Neural cell (in vitro differentiated cells): ENCODE measurements around the gene SLC9A6. TPM values are rescaled to one million over a fixed set of nuclear protein-coding genes. Genes with fewer than 3 reads are reported as not detected.

ENCODE experiments used
- H2AFZ ChIP-seq: fragments of 200-600, 300-800 bp; sonication (generic), shearing (Covaris generic); 2 replicates; pipeline ENCODE4 v1.6.0; 2014; ENCODE audit warnings: low read depth, mild to moderate bottlenecking, antibody characterized with exemption, low read length, moderate library complexity
- H3F3A ChIP-seq: fragments of 200-600 bp; shearing (Covaris generic); 2 replicates; pipeline ENCODE4 v1.6.1; 2016; ENCODE audit warnings: mild to moderate bottlenecking, moderate library complexity, mixed read lengths, antibody characterized with exemption, low read length; ENCODE audit not compliant: insufficient read depth, poor library complexity, severe bottlenecking
- H3K27ac ChIP-seq: fragments of 200-600, 300-800 bp; sonication (generic), shearing (Covaris generic); 2 replicates; pipeline ENCODE4 v1.5.1; 2014; ENCODE audit warnings: mild to moderate bottlenecking, low read length, moderate library complexity
- H3K27me3 ChIP-seq: fragments of 300-800, 200-600 bp; sonication (generic), shearing (Covaris generic); 2 replicates; pipeline ENCODE4 v1.6.0; 2014; ENCODE audit warnings: mild to moderate bottlenecking, low read depth, low read length, moderate library complexity; ENCODE audit not compliant: insufficient read depth
- H3K36me3 ChIP-seq: fragments of 300-800, 200-600 bp; sonication (generic), shearing (Covaris generic); 2 replicates; pipeline ENCODE4 v1.5.1; 2014; ENCODE audit warnings: mild to moderate bottlenecking, antibody characterized with exemption, low read length, moderate library complexity; ENCODE audit not compliant: insufficient read depth
- H3K4me2 ChIP-seq: fragments of 300-800, 200-600 bp; sonication (generic), shearing (Covaris generic); 2 replicates; pipeline ENCODE4 v1.6.0; 2014; ENCODE audit warnings: mild to moderate bottlenecking, low read length
- H3K4me3 ChIP-seq: fragments of 300-800, 200-600 bp; sonication (generic), shearing (Covaris generic); 2 replicates; pipeline ENCODE4 v1.5.1; 2014; ENCODE audit warnings: mild to moderate bottlenecking, low read length, moderate library complexity
- H3K79me2 ChIP-seq: fragments of 200-600 bp; shearing (Covaris generic); replicated peaks from 2 replicates; pipeline ENCODE4 v1.6.0; 2014; ENCODE audit warnings: mild to moderate bottlenecking, low read length, moderate library complexity; ENCODE audit not compliant: insufficient read depth
- H3K9ac ChIP-seq: fragments of 300-800, 200-600 bp; sonication (generic), shearing (Covaris generic); 2 replicates; pipeline ENCODE4 v1.6.1; 2016; ENCODE audit warnings: mild to moderate bottlenecking, low read length, mixed read lengths
- H3K9me2 ChIP-seq: fragments of 200-600 bp; shearing (Covaris generic); 2 replicates; pipeline ENCODE4 v1.6.1; 2016; ENCODE audit warnings: mild to moderate bottlenecking, low read length, mixed read lengths; ENCODE audit not compliant: insufficient read depth
- H3K9me3 ChIP-seq: fragments of 200-600, 300-800 bp; sonication (generic), shearing (Covaris generic); 2 replicates; pipeline ENCODE4 v1.6.1; 2016; ENCODE audit warnings: mild to moderate bottlenecking, mixed run types, low read length, moderate library complexity, mixed read lengths
- H4K20me1 ChIP-seq: fragments of 200-600 bp; shearing (Covaris generic); 2 replicates; pipeline ENCODE4 v1.6.1; 2016; ENCODE audit warnings: mild to moderate bottlenecking, mixed run types; ENCODE audit not compliant: insufficient read depth
- EP300 ChIP-seq: fragments of 450-650 bp; conservative IDR thresholded peaks from 2 replicates; pipeline ENCODE4 v1.6.1; 2014; ENCODE audit warnings: antibody characterized with exemption, mild to moderate bottlenecking, moderate library complexity; ENCODE audit not compliant: poor library complexity, severe bottlenecking
- EZH2 ChIP-seq: fragments of 200-600, 300-800 bp; shearing (Covaris generic), sonication (generic); IDR thresholded peaks from 2 replicates; pipeline ENCODE4 v1.6.1; 2014; ENCODE audit warnings: antibody characterized with exemption, low read length, borderline replicate concordance, mild to moderate bottlenecking; ENCODE audit not compliant: insufficient read depth, poor library complexity, severe bottlenecking
- MXI1 ChIP-seq: fragments of 450-650 bp; conservative IDR thresholded peaks from 2 replicates; pipeline ENCODE4 v1.6.1; 2014; ENCODE audit warnings: antibody characterized with exemption, mild to moderate bottlenecking; ENCODE audit not compliant: poor library complexity, severe bottlenecking
- POLR2AphosphoS5 ChIP-seq: IDR thresholded peaks from 2 replicates; pipeline ENCODE4 v1.6.1; 2012
- RAD21 ChIP-seq: fragments of 450-650 bp; conservative IDR thresholded peaks from 2 replicates; pipeline ENCODE4 v1.6.1; 2014; ENCODE audit warnings: antibody characterized with exemption, mild to moderate bottlenecking, moderate library complexity
- SMC3 ChIP-seq: fragments of 450-650 bp; conservative IDR thresholded peaks from 2 replicates; pipeline ENCODE4 v1.6.1; 2014; ENCODE audit warnings: antibody characterized with exemption, mild to moderate bottlenecking, moderate library complexity; ENCODE audit not compliant: poor library complexity
- TAF1 ChIP-seq: IDR thresholded peaks from 2 replicates; pipeline ENCODE4 v1.6.1; 2012; ENCODE audit warnings: low read depth
- polyA plus RNA-seq: library from polyadenylated mRNA; depleted of rRNA; stranded (reverse); fragments of >200 nt; gene quantifications from 2 replicates; pipeline ENCODE4 v1.2.3, GENCODE V29; 2014
- TF ChIP-seq, protein P1 (sequence below): fragments of 450-650 bp; IDR thresholded peaks from 2 replicates; pipeline ENCODE4 v1.5.1; 2014; ENCODE audit warnings: antibody characterized with exemption, mild to moderate bottlenecking, moderate library complexity; ENCODE audit not compliant: poor library complexity, severe bottlenecking
- TF ChIP-seq, protein P2 (sequence below): IDR thresholded peaks from 2 replicates; pipeline ENCODE4 v1.6.1; 2012; ENCODE audit warnings: borderline replicate concordance

The SLC9A6 gene
- polyA plus RNA-seq, 1 donor from 2014 or later, result 103 TPM

DNA sequence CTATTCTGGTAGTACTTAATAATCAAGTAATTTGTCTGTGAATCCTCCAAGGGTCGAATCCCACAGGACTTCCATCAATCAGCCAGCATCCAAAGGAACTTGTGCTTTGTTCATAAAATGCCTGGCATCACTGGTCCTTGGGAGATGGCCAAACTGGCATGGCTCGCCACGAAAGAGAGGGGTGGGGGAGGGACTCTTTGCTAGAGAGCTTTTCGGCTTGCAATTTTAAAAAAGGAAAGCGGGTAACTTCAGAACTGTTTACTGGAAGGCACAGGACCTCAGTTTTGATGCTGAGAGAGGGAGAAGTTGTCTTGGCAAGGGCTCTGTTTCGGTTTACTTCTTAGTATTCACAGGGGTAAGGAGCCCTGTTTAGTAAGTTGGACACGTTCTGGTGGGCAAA, 82.7 kb downstream of the SLC9A6 start:
- Histone ChIP-seq H3K9me3 (no peaks in the 10 kb centered on the region), H3K36me3 (no peaks in the 10 kb centered on the region), H3F3A (no peaks in the 10 kb centered on the region), H3K4me3 (no peak overlapping the region), H4K20me1 (no peaks in the 10 kb centered on the region), H3K27me3 (no peaks in the 10 kb centered on the region), H3K79me2 (no peaks in the 10 kb centered on the region), H3K9ac (no peak overlapping the region), H2AFZ (no peak overlapping the region), H3K4me2 (no peak overlapping the region), H3K9me2 (no peaks in the 10 kb centered on the region), H3K27ac (no peak overlapping the region)
- TF ChIP-seq, protein P1, sequence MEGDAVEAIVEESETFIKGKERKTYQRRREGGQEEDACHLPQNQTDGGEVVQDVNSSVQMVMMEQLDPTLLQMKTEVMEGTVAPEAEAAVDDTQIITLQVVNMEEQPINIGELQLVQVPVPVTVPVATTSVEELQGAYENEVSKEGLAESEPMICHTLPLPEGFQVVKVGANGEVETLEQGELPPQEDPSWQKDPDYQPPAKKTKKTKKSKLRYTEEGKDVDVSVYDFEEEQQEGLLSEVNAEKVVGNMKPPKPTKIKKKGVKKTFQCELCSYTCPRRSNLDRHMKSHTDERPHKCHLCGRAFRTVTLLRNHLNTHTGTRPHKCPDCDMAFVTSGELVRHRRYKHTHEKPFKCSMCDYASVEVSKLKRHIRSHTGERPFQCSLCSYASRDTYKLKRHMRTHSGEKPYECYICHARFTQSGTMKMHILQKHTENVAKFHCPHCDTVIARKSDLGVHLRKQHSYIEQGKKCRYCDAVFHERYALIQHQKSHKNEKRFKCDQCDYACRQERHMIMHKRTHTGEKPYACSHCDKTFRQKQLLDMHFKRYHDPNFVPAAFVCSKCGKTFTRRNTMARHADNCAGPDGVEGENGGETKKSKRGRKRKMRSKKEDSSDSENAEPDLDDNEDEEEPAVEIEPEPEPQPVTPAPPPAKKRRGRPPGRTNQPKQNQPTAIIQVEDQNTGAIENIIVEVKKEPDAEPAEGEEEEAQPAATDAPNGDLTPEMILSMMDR, result no peak
- TF ChIP-seq SMC3 (no peak), RAD21 (no peak), MXI1 (no peak), TAF1 (no peak), EP300 (no peak), EZH2 (no peak)

GRCh38 chrX:136076942-136077341, 91.7 kb downstream of the SLC9A6 start:
- no peak overlapping the region for H3K4me2 ChIP-seq
- H3K4me3 ChIP-seq, result no peak overlapping the region
- no peaks in the 10 kb centered on the region for H3K79me2 ChIP-seq
- H3K9me3 ChIP-seq, result no peaks in the 10 kb centered on the region
- no peaks in the 10 kb centered on the region for H3K9me2 ChIP-seq
- H3F3A ChIP-seq, result no peaks in the 10 kb centered on the region
- H4K20me1 ChIP-seq, result no peaks in the 10 kb centered on the region
- H3K9ac ChIP-seq, result no peak overlapping the region
- H3K27me3 ChIP-seq, result no peaks in the 10 kb centered on the region
- no peak overlapping the region for H3K27ac ChIP-seq
- TF ChIP-seq SMC3 (no peak), EP300 (no peak), MXI1 (no peak), RAD21 (no peak), POLR2AphosphoS5 (no peak), TAF1 (no peak), EZH2 (no peak)
- TF ChIP-seq, protein P1, result no peak
- TF ChIP-seq, protein P2, sequence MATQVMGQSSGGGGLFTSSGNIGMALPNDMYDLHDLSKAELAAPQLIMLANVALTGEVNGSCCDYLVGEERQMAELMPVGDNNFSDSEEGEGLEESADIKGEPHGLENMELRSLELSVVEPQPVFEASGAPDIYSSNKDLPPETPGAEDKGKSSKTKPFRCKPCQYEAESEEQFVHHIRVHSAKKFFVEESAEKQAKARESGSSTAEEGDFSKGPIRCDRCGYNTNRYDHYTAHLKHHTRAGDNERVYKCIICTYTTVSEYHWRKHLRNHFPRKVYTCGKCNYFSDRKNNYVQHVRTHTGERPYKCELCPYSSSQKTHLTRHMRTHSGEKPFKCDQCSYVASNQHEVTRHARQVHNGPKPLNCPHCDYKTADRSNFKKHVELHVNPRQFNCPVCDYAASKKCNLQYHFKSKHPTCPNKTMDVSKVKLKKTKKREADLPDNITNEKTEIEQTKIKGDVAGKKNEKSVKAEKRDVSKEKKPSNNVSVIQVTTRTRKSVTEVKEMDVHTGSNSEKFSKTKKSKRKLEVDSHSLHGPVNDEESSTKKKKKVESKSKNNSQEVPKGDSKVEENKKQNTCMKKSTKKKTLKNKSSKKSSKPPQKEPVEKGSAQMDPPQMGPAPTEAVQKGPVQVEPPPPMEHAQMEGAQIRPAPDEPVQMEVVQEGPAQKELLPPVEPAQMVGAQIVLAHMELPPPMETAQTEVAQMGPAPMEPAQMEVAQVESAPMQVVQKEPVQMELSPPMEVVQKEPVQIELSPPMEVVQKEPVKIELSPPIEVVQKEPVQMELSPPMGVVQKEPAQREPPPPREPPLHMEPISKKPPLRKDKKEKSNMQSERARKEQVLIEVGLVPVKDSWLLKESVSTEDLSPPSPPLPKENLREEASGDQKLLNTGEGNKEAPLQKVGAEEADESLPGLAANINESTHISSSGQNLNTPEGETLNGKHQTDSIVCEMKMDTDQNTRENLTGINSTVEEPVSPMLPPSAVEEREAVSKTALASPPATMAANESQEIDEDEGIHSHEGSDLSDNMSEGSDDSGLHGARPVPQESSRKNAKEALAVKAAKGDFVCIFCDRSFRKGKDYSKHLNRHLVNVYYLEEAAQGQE, result no peak
- no peaks in the 10 kb centered on the region for H3K36me3 ChIP-seq
- H2AFZ ChIP-seq, result no peak overlapping the region
